GM23338 (cell line): ENCODE measurements around the gene FSTL3.

Experiments
- CREB1 ChIP-seq: fragments of 250-450 bp; sonication (Bioruptor Pico); IDR thresholded peaks from 2 replicates; pipeline ENCODE4 v1.5.0; 2020; ENCODE audit warnings: low read depth, mild to moderate bottlenecking, moderate library complexity
- EZH2 ChIP-seq: fragments of 200-600 bp; sonication (generic); IDR thresholded peaks from one replicate; pipeline ENCODE4 v1.8.0; 2017; ENCODE audit warnings: antibody characterized with exemption, mild to moderate bottlenecking, low read depth; ENCODE audit not compliant: unreplicated experiment
- EZH2phosphoT487 ChIP-seq: fragments of 200-600 bp; sonication (generic); IDR thresholded peaks from one replicate; pipeline ENCODE4 v1.8.1; 2018; ENCODE audit warnings: antibody characterized with exemption; ENCODE audit not compliant: unreplicated experiment
- POLR2AphosphoS5 ChIP-seq: IDR thresholded peaks from 2 replicates; pipeline ENCODE4 v1.6.1; 2016; ENCODE audit warnings: antibody characterized with exemption, low read depth
- ZNF114 ChIP-seq: fragments of 250-450 bp; sonication (Bioruptor Pico); IDR thresholded peaks from 2 replicates; pipeline ENCODE4 v1.5.0; 2020; ENCODE audit warnings: mild to moderate bottlenecking, moderate library complexity
- ZNF331 ChIP-seq: fragments of 250-450 bp; sonication (Bioruptor Pico); IDR thresholded peaks from 2 replicates; pipeline ENCODE4 v1.5.0; 2020; ENCODE audit warnings: low read depth, mild to moderate bottlenecking, moderate library complexity
- TF ChIP-seq, protein P1 (sequence below), 2 experiments: fragments of 200-600 bp in 1 of 2; sonication (generic) in 1 of 2; conservative IDR thresholded peaks; 2 replicates each; pipeline versions ENCODE4 v1.5.1 to v1.6.1; 2016 to 2017; ENCODE audit warnings: antibody characterized with exemption in 2 of 2, low read depth in 2 of 2, mild to moderate bottlenecking in 2 of 2, moderate library complexity in 1 of 2
- TF ChIP-seq, protein P2 (sequence below): IDR thresholded peaks from one replicate; pipeline ENCODE4 v1.6.1; 2018; ENCODE audit warnings: antibody characterized with exemption; ENCODE audit not compliant: unreplicated experiment
- TF ChIP-seq, protein P3 (sequence below): IDR thresholded peaks from 2 replicates; pipeline ENCODE4 v1.6.1; 2016; ENCODE audit warnings: antibody characterized with exemption

DNA sequence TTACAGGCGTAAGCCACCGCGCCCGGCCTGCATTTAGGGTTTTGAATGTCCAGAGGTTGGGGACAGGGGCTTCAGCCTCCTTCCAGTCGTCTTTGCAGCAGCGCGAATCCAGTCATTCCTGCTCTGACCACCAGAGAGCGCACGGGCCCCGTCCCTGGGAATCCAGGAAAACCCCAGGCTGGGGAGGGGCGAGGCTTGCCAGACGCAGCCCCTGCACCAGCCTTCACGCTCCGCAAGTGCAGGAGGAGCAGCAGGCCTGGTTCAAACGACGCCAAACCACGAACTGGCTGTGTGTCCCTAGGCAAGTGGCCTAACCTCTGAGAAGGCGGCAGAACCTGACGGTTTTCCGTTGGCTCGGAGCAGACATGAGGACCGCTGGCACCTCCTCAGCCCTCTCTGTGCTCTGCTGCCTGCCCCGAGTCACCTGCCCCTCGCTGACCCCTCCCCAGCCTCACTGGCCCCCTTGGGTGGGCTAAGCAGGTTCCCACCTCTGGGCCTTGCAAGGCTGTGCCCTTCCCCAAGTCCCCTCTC is 11.2 kb upstream of the FSTL3 start:
- TF ChIP-seq, protein P1, sequence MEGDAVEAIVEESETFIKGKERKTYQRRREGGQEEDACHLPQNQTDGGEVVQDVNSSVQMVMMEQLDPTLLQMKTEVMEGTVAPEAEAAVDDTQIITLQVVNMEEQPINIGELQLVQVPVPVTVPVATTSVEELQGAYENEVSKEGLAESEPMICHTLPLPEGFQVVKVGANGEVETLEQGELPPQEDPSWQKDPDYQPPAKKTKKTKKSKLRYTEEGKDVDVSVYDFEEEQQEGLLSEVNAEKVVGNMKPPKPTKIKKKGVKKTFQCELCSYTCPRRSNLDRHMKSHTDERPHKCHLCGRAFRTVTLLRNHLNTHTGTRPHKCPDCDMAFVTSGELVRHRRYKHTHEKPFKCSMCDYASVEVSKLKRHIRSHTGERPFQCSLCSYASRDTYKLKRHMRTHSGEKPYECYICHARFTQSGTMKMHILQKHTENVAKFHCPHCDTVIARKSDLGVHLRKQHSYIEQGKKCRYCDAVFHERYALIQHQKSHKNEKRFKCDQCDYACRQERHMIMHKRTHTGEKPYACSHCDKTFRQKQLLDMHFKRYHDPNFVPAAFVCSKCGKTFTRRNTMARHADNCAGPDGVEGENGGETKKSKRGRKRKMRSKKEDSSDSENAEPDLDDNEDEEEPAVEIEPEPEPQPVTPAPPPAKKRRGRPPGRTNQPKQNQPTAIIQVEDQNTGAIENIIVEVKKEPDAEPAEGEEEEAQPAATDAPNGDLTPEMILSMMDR (conservative IDR thresholded peaks at IDR 0.05; ENCODE audit: low read depth in 2 of 2) = peak; percentile 82 to 97
- TF ChIP-seq ZNF331 (no peak), POLR2AphosphoS5 (no peak), EZH2 (no peak), CREB1 (CRISPR knock-in tag) (no peak), EZH2phosphoT487 (no peak), ZNF114 (CRISPR knock-in tag) (no peak)
- TF ChIP-seq, protein P2, sequence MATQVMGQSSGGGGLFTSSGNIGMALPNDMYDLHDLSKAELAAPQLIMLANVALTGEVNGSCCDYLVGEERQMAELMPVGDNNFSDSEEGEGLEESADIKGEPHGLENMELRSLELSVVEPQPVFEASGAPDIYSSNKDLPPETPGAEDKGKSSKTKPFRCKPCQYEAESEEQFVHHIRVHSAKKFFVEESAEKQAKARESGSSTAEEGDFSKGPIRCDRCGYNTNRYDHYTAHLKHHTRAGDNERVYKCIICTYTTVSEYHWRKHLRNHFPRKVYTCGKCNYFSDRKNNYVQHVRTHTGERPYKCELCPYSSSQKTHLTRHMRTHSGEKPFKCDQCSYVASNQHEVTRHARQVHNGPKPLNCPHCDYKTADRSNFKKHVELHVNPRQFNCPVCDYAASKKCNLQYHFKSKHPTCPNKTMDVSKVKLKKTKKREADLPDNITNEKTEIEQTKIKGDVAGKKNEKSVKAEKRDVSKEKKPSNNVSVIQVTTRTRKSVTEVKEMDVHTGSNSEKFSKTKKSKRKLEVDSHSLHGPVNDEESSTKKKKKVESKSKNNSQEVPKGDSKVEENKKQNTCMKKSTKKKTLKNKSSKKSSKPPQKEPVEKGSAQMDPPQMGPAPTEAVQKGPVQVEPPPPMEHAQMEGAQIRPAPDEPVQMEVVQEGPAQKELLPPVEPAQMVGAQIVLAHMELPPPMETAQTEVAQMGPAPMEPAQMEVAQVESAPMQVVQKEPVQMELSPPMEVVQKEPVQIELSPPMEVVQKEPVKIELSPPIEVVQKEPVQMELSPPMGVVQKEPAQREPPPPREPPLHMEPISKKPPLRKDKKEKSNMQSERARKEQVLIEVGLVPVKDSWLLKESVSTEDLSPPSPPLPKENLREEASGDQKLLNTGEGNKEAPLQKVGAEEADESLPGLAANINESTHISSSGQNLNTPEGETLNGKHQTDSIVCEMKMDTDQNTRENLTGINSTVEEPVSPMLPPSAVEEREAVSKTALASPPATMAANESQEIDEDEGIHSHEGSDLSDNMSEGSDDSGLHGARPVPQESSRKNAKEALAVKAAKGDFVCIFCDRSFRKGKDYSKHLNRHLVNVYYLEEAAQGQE = no peak
- TF ChIP-seq, protein P3, sequence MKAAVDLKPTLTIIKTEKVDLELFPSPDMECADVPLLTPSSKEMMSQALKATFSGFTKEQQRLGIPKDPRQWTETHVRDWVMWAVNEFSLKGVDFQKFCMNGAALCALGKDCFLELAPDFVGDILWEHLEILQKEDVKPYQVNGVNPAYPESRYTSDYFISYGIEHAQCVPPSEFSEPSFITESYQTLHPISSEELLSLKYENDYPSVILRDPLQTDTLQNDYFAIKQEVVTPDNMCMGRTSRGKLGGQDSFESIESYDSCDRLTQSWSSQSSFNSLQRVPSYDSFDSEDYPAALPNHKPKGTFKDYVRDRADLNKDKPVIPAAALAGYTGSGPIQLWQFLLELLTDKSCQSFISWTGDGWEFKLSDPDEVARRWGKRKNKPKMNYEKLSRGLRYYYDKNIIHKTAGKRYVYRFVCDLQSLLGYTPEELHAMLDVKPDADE = no peak
